SK-N-SH (cell line): ENCODE measurements around the gene ABHD4. TPM values are rescaled to one million over a fixed set of nuclear protein-coding genes. Genes with fewer than 3 reads are reported as not detected.

Experiments used
- CTCF ChIA-PET: fragments of 300-600, 350-600 bp; formaldehyde crosslinking; extraction: SDS; loops from one replicate; lab custom pipeline; 2021; lab: Yijun Ruan, JAX
- POLR2A ChIA-PET: fragments of 350-600 bp; sonication (Branson Sonifier 250); formaldehyde crosslinking; extraction: SDS; loops from one replicate; lab custom pipeline; 2020; ENCODE audit warnings: antibody characterized with exemption, inconsistent platforms; lab: Yijun Ruan, JAX
- DNase-seq: peaks from one replicate; pipeline ENCODE4 v3.0.0; 2012
- H2AFZ ChIP-seq: fragments of 200-600 bp; sonication (generic); 2 replicates; pipeline ENCODE4 v1.8.1; 2016; ENCODE audit warnings: antibody characterized with exemption, mild to moderate bottlenecking, low read depth
- H3F3A ChIP-seq: fragments of 200-600 bp; sonication (generic); replicated peaks from 2 replicates; pipeline ENCODE3; 2016; ENCODE audit warnings: antibody characterized with exemption, mild to moderate bottlenecking; ENCODE audit not compliant: insufficient read depth
- H3K27ac ChIP-seq, 2 experiments: fragments of 200-500 bp in 1 of 2; fragments of 200-600 bp in 1 of 2; sonication (Bioruptor generic) in 1 of 2; sonication (generic), shearing (Covaris generic) in 1 of 2; 2 replicates each; pipeline versions ENCODE4 v1.5.1 to v1.6.1; 2014 to 2016; ENCODE audit warnings: low read depth in 2 of 2, inconsistent platforms in 1 of 2, low read length in 1 of 2, mild to moderate bottlenecking in 1 of 2, mixed read lengths in 1 of 2
- H3K27me3 ChIP-seq: fragments of 200-600 bp; sonication (generic), shearing (Covaris generic); 2 replicates; pipeline ENCODE4 v1.6.1; 2016; ENCODE audit warnings: mixed run types; ENCODE audit not compliant: insufficient read depth
- H3K36me3 ChIP-seq, 2 experiments: fragments of 200-500 bp in 1 of 2; fragments of 200-600 bp in 1 of 2; sonication (Bioruptor generic) in 1 of 2; sonication (generic) in 1 of 2; replicated peaks in 1 of 2; 2 replicates each; pipeline versions ENCODE3 to v1.5.1; 2014 to 2016; ENCODE audit warnings: low read length in 1 of 2, mild to moderate bottlenecking in 1 of 2; ENCODE audit not compliant: insufficient read depth in 2 of 2, control insufficient read depth in 1 of 2
- H3K4me1 ChIP-seq, 2 experiments: fragments of 200-500 bp in 1 of 2; fragments of 200-600 bp in 1 of 2; sonication (Bioruptor generic) in 1 of 2; sonication (generic), shearing (Covaris generic) in 1 of 2; 2 replicates each; pipeline versions ENCODE4 v1.5.1 to v1.6.1; 2014 to 2016; ENCODE audit warnings: low read depth in 1 of 2, low read length in 1 of 2, mixed run types in 1 of 2; ENCODE audit not compliant: insufficient read depth in 2 of 2, control insufficient read depth in 1 of 2
- H3K4me2 ChIP-seq: fragments of 200-600 bp; sonication (generic), shearing (Covaris generic); 2 replicates; pipeline ENCODE4 v1.6.1; 2017; ENCODE audit warnings: mixed run types
- H3K4me3 ChIP-seq, 2 experiments: fragments of 200-500 bp in 1 of 2; fragments of 200-600 bp in 1 of 2; sonication (Bioruptor generic) in 1 of 2; sonication (generic), shearing (Covaris generic) in 1 of 2; 2 replicates each; pipeline versions ENCODE4 v1.5.1 to v1.8.1; 2014 to 2016; ENCODE audit warnings: low read depth in 2 of 2, inconsistent platforms in 1 of 2, low read length in 1 of 2, mild to moderate bottlenecking in 1 of 2, mixed read lengths in 1 of 2, moderate library complexity in 1 of 2
- H3K79me2 ChIP-seq: fragments of 200-600 bp; sonication (generic); 2 replicates; pipeline ENCODE4 v1.8.1; 2017; ENCODE audit warnings: mild to moderate bottlenecking; ENCODE audit not compliant: insufficient read depth
- H3K9ac ChIP-seq: fragments of 200-600 bp; sonication (generic); 2 replicates; pipeline ENCODE4 v1.6.1; 2017; ENCODE audit warnings: mixed run types
- H3K9me2 ChIP-seq: fragments of 200-600 bp; sonication (generic); 2 replicates; pipeline ENCODE4 v1.6.1; 2017; ENCODE audit warnings: mixed run types
- H3K9me3 ChIP-seq: fragments of 200-600 bp; sonication (generic); 2 replicates; pipeline ENCODE4 v1.6.1; 2017; ENCODE audit warnings: mixed run types, mild to moderate bottlenecking, moderate library complexity
- H4K20me1 ChIP-seq: fragments of 200-600 bp; sonication (generic); 2 replicates; pipeline ENCODE4 v1.6.1; 2017; ENCODE audit warnings: mild to moderate bottlenecking, mixed run types; ENCODE audit not compliant: insufficient read depth
- EZH2phosphoT487 ChIP-seq: fragments of 200-600 bp; sonication (generic); IDR thresholded peaks from 2 replicates; pipeline ENCODE4 v1.6.1; 2017; ENCODE audit warnings: low read depth, mixed run types, mild to moderate bottlenecking, antibody characterized with exemption, moderate library complexity, borderline replicate concordance
- FOXJ3 ChIP-seq: sonication (generic); formaldehyde crosslinking; IDR thresholded peaks from 2 replicates; pipeline ENCODE4 v1.5.1; 2020; ENCODE audit warnings: mild to moderate bottlenecking, missing genetic modification reagents
- RAD21 ChIP-seq: IDR thresholded peaks from 2 replicates; pipeline ENCODE4 v1.6.1; 2012; ENCODE audit warnings: mild to moderate bottlenecking, low read length
- RXRA ChIP-seq: IDR thresholded peaks from 2 replicates; pipeline ENCODE4 v1.4.0; 2012; ENCODE audit warnings: low read depth, mild to moderate bottlenecking, borderline replicate concordance
- SMC3 ChIP-seq: IDR thresholded peaks from 2 replicates; pipeline ENCODE4 v1.6.1; 2012; ENCODE audit warnings: low read depth, low read length, improper control_type of control experiment
- WGBS: methylation state at CpG from one replicate; pipeline ENCODE4 v1.1.6; 2017; ENCODE audit warnings: low lambda C conversion rate; 5-methylcytosine and 5-hydroxymethylcytosine counted together
- polyA plus RNA-seq, 3 experiments: library from polyadenylated mRNA; depleted of rRNA; stranded (reverse); fragments of >200 nt; gene quantifications; 2 replicates each; pipeline ENCODE4 v1.2.3, GENCODE V29; 2012
- TF ChIP-seq, protein P1 (sequence below): IDR thresholded peaks from 2 replicates; pipeline ENCODE4 v1.6.1; 2012; ENCODE audit warnings: mild to moderate bottlenecking, low read depth, low read length, moderate library complexity
- TF ChIP-seq, protein P2 (sequence below): IDR thresholded peaks from 2 replicates; pipeline ENCODE4 v1.4.0; 2012; ENCODE audit warnings: low read depth, borderline replicate concordance
- TF ChIP-seq, protein P3 (sequence below): fragments of 200-600 bp; sonication (generic); IDR thresholded peaks from 2 replicates; pipeline ENCODE4 v1.6.1; 2017; ENCODE audit warnings: antibody characterized with exemption, mild to moderate bottlenecking, moderate library complexity

Gene ABHD4
- polyA plus RNA-seq, 1 of the 3 experiments (the other 2 are of a cell fraction): 15.0 TPM

DNA sequence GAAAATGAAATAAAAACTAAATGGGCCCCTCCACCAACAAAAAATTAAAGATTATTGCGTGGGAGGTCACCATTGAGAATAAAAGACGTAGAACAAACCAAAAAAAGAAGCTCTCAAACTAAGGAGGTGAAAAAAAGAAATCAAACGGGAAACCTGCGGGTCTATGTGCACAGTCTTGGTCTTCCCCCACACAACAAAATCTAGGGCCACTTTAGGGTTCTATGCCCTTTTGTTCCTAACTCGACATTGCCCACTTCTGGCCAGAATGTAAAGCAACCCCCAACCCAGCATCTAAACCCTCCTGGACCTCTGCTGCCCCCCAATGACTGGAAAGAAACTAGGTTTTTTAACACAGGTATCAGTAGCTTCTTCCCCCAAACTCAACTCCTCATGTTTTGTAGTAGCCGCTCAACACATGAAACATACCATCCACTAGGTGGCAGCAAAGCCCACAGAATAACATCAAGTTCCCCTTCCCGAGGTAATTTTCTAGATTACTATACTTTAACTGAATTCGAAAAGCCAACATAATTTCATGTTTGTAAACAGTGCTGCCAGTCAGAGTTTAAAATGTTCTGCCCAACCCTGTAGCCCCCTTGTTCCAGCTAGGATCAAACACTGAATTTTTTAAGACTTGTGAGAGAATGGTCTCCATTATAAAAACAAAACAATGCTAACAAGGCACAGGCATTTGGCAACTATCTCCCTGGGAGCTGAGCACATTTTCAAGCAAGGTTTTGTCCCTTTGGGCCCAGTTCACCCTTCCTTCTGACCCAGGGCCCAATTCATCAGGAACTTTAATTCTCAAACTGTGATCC lies 27.8 kb upstream of the ABHD4 start:
- DNase-seq: peak; percentile 71
- POLR2A ChIA-PET: no interaction called here

More for the DNA sequence above, 27.8 kb upstream of the ABHD4 start:
- peak overlapping the region; percentile 7 to 32; a peak in 1 of 4 replicates for H3K27ac ChIP-seq
- WGBS: 38% methylated on average over 8 of the region's 8 CpGs
- CTCF ChIA-PET: interaction anchor here (0.6 to 10.4 kb wide), 82 partner anchors 8 to 424 kb away, joined by 3 to 116 read pairs (median 4); partner anchors contain the start of genes ABHD4, DAD1 and MRPL52
- H3K9me3 ChIP-seq: no peaks in the 10 kb centered on the region
- no peak overlapping the region for H3K4me2 ChIP-seq
- no peaks in the 10 kb centered on the region for H3K27me3 ChIP-seq
- peak overlapping the region; percentile 48 for H2AFZ ChIP-seq
- peaks cover 73% of the 10 kb centered on the region for H3K79me2 ChIP-seq
- H3K9me2 ChIP-seq: no peaks in the 10 kb centered on the region
- no peak overlapping the region for H3K9ac ChIP-seq
- H4K20me1 ChIP-seq: peaks cover 10% of the 10 kb centered on the region; the same call in 1 of the 2 replicates
- peak overlapping the region in 1 of 2 experiments; percentile 1; a peak in 1 of 4 replicates for H3K4me3 ChIP-seq
- peaks cover 51 to 69% of the 10 kb centered on the region in 2 experiments for H3K36me3 ChIP-seq
- peaks cover 0 to 18% of the 10 kb centered on the region in 2 experiments; a peak in 1 of 4 replicates for H3K4me1 ChIP-seq
- H3F3A ChIP-seq: peaks cover 30% of the 10 kb centered on the region
- TF ChIP-seq RXRA (no peak), RAD21 (peak; percentile 87), SMC3 (peak; percentile 66), FOXJ3 (no peak), EZH2phosphoT487 (no peak)
- TF ChIP-seq, protein P1, sequence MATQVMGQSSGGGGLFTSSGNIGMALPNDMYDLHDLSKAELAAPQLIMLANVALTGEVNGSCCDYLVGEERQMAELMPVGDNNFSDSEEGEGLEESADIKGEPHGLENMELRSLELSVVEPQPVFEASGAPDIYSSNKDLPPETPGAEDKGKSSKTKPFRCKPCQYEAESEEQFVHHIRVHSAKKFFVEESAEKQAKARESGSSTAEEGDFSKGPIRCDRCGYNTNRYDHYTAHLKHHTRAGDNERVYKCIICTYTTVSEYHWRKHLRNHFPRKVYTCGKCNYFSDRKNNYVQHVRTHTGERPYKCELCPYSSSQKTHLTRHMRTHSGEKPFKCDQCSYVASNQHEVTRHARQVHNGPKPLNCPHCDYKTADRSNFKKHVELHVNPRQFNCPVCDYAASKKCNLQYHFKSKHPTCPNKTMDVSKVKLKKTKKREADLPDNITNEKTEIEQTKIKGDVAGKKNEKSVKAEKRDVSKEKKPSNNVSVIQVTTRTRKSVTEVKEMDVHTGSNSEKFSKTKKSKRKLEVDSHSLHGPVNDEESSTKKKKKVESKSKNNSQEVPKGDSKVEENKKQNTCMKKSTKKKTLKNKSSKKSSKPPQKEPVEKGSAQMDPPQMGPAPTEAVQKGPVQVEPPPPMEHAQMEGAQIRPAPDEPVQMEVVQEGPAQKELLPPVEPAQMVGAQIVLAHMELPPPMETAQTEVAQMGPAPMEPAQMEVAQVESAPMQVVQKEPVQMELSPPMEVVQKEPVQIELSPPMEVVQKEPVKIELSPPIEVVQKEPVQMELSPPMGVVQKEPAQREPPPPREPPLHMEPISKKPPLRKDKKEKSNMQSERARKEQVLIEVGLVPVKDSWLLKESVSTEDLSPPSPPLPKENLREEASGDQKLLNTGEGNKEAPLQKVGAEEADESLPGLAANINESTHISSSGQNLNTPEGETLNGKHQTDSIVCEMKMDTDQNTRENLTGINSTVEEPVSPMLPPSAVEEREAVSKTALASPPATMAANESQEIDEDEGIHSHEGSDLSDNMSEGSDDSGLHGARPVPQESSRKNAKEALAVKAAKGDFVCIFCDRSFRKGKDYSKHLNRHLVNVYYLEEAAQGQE: no peak
- TF ChIP-seq, protein P2, sequence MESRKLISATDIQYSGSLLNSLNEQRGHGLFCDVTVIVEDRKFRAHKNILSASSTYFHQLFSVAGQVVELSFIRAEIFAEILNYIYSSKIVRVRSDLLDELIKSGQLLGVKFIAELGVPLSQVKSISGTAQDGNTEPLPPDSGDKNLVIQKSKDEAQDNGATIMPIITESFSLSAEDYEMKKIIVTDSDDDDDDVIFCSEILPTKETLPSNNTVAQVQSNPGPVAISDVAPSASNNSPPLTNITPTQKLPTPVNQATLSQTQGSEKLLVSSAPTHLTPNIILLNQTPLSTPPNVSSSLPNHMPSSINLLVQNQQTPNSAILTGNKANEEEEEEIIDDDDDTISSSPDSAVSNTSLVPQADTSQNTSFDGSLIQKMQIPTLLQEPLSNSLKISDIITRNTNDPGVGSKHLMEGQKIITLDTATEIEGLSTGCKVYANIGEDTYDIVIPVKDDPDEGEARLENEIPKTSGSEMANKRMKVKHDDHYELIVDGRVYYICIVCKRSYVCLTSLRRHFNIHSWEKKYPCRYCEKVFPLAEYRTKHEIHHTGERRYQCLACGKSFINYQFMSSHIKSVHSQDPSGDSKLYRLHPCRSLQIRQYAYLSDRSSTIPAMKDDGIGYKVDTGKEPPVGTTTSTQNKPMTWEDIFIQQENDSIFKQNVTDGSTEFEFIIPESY: no peak
- TF ChIP-seq, protein P3, sequence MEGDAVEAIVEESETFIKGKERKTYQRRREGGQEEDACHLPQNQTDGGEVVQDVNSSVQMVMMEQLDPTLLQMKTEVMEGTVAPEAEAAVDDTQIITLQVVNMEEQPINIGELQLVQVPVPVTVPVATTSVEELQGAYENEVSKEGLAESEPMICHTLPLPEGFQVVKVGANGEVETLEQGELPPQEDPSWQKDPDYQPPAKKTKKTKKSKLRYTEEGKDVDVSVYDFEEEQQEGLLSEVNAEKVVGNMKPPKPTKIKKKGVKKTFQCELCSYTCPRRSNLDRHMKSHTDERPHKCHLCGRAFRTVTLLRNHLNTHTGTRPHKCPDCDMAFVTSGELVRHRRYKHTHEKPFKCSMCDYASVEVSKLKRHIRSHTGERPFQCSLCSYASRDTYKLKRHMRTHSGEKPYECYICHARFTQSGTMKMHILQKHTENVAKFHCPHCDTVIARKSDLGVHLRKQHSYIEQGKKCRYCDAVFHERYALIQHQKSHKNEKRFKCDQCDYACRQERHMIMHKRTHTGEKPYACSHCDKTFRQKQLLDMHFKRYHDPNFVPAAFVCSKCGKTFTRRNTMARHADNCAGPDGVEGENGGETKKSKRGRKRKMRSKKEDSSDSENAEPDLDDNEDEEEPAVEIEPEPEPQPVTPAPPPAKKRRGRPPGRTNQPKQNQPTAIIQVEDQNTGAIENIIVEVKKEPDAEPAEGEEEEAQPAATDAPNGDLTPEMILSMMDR: peak; percentile 89
